Naive thymus-derived CD8-positive, alpha-beta T cell (primary cell): ENCODE results near the gene SPEG. TPM values are rescaled to one million over a fixed set of nuclear protein-coding genes. Genes with fewer than 3 reads are reported as not detected.

ENCODE experiments used
- ATAC-seq, 2 donors: fragments of 150-1000 bp; cut with Tn5 transposase in 1 of 2; sonication (Bioruptor Pico), chemical (Tn5 transposase) in 1 of 2; 1 replicate in 1 of 2; 2 replicates in 1 of 2; pipeline ENCODE4 v1.10.0; 2021; ENCODE audit warnings: mild to moderate bottlenecking in 2 of 2, moderate library complexity in 2 of 2
- POLR2A ChIA-PET: fragments of 350-600 bp; sonication (Branson Sonifier 250); formaldehyde crosslinking; loops from one replicate; lab custom pipeline; 2021; ENCODE audit warnings: antibody characterized with exemption; lab: Charles Lee
- DNase-seq, 10 donors: peaks; one replicate each; pipeline versions ENCODE4 v3.0.0 to v3.0.0-alpha.2; 2020 to 2022
- H3K27ac Mint-ChIP-seq, 10 donors: one replicate each; pipeline ENCODE4 v1.8.0; 2020 to 2022; ENCODE audit warnings: mild to moderate bottlenecking in 10 of 10, mixed read lengths in 10 of 10, moderate library complexity in 4 of 10, inconsistent platforms in 1 of 10
- H3K27me3 Mint-ChIP-seq, 5 donors: one replicate each; pipeline ENCODE4 v1.8.0; 2021 to 2022; ENCODE audit warnings: mixed read lengths in 5 of 5
- H3K36me3 Mint-ChIP-seq, 3 donors: one replicate each; pipeline ENCODE4 v1.8.0; 2020 to 2022; ENCODE audit warnings: mixed read lengths in 3 of 3, mild to moderate bottlenecking in 2 of 3, inconsistent platforms in 1 of 3
- H3K4me1 Mint-ChIP-seq, 4 donors: one replicate each; pipeline ENCODE4 v1.8.0; 2021 to 2022; ENCODE audit warnings: mixed read lengths in 4 of 4
- H3K4me3 Mint-ChIP-seq, 10 donors: one replicate each; pipeline ENCODE4 v1.8.0; 2020 to 2022; ENCODE audit warnings: mild to moderate bottlenecking in 10 of 10, mixed read lengths in 10 of 10, moderate library complexity in 6 of 10, inconsistent platforms in 1 of 10
- H3K9me3 Mint-ChIP-seq, 9 donors: one replicate each; pipeline ENCODE4 v1.8.0; 2020 to 2022; ENCODE audit warnings: mixed read lengths in 9 of 9, mild to moderate bottlenecking in 3 of 9, inconsistent platforms in 1 of 9, moderate library complexity in 1 of 9
- polyA plus RNA-seq, 3 donors: library from polyadenylated mRNA; unstranded; fragments of 300-500 nt; fragmentation: Illumina TruSeq; gene quantifications; one replicate each; pipeline ENCODE4 v1.2.3, GENCODE V29; 2021
- total RNA-seq, 8 experiments: library from RNA in 2 of 8; stranded (reverse) in 2 of 8; gene quantifications; one replicate each; pipeline ENCODE4 v1.2.3 and lab custom pipeline; 2021 to 2026

The SPEG gene
- total and polyA plus RNA-seq, 5 experiments from 2014 or later, result 1.6 to 22.5 (median 3.0) TPM

GRCh38 chr2:219491278-219491963 is 56.8 kb downstream of the SPEG start:
- DNase-seq (no peak), ATAC-seq (no peak)
- Mint-ChIP-seq H3K4me3 (no peak overlapping the region), H3K27ac (no peak overlapping the region), H3K9me3 (no peaks in the 10 kb centered on the region), H3K27me3 (peaks cover 9 to 64% (median 34%) of the 10 kb centered on the region in 5 donors), H3K4me1 (peaks cover under 1 to 3% (median 1%) of the 10 kb centered on the region in 4 donors), H3K36me3 (peaks cover 0 to 2% (median 0%) of the 10 kb centered on the region in 3 donors)
- POLR2A ChIA-PET, result no interaction called here

GRCh38 chr2:219492575-219492974 is 57.9 kb downstream of the SPEG start:
- peaks cover 0 to 2% (median 0%) of the 10 kb centered on the region in 3 donors for H3K36me3 Mint-ChIP-seq
- no peak overlapping the region for H3K4me3 Mint-ChIP-seq
- no peak overlapping the region for H3K27ac Mint-ChIP-seq
- H3K4me1 Mint-ChIP-seq, result peaks cover 2 to 15% (median 9%) of the 10 kb centered on the region in 4 donors
- no peak for ATAC-seq
- DNase-seq, result no peak
- H3K9me3 Mint-ChIP-seq, result no peaks in the 10 kb centered on the region
- POLR2A ChIA-PET, result no interaction called here
- peaks cover 10 to 64% (median 33%) of the 10 kb centered on the region in 5 donors for H3K27me3 Mint-ChIP-seq

- Mint-ChIP-seq H3K4me3 (no peak overlapping the region), H3K27ac (no peak overlapping the region), H3K27me3 (peaks cover 9 to 64% (median 34%) of the 10 kb centered on the region in 5 donors), H3K36me3 (peaks cover 0 to 2% (median 0%) of the 10 kb centered on the region in 3 donors), H3K4me1 (peaks cover 2 to 18% (median 10%) of the 10 kb centered on the region in 4 donors), H3K9me3 (no peaks in the 10 kb centered on the region)
- POLR2A ChIA-PET, result no interaction called here
- DNase-seq (no peak), ATAC-seq (no peak)
Measured at GRCh38 chr2:219493086-219493485, 58.4 kb downstream of the SPEG start.

DNA sequence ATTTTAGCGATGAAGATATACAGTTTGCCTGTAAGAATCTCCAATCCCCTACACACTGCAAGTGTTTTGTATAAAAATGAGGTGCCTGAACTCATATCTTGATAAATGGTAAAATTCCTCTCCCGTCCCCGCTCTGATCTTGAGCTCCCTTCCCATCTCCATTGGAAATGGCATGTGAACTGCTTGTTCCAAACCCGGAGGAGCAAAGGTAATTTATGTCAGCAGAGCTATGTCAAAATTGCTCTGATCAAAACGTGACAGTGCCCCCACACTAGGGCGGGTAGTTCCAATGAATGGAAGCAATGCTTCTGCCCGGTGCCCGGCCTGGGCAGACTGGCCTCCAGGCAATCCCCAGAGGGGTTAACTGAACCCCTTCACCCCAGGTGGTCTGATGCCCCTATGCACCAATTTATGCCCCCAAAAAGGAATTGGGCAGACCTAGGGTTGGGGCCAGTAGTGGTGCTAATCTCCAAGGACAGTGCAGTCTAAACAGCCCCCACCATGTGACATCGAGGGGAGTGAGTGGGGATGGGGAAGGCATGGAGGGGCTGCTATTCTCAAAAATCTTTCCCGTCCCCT is 60.4 kb downstream of the SPEG start:
- POLR2A ChIA-PET, result interaction anchor here (1.3 kb wide), 1 partner anchor 16 kb away, joined by 3 read pairs; no protein-coding TSS in a partner anchor
- DNase-seq (no peak), ATAC-seq (no peak)
- Mint-ChIP-seq H3K27ac (peak overlapping the region in 1 of 10 donors; percentile 34), H3K27me3 (peaks cover 15 to 70% (median 39%) of the 10 kb centered on the region in 5 donors), H3K4me1 (peaks cover 20 to 37% (median 28%) of the 10 kb centered on the region in 4 donors), H3K9me3 (no peaks in the 10 kb centered on the region), H3K36me3 (peaks cover 0 to 2% (median 0%) of the 10 kb centered on the region in 3 donors), H3K4me3 (no peak overlapping the region)

- Mint-ChIP-seq H3K27ac (no peak overlapping the region), H3K9me3 (no peaks in the 10 kb centered on the region), H3K4me3 (peak overlapping the region in 1 of 10 donors; percentile 24), H3K4me1 (peaks cover 23 to 41% (median 32%) of the 10 kb centered on the region in 4 donors), H3K36me3 (peaks cover 0 to 2% (median 0%) of the 10 kb centered on the region in 3 donors), H3K27me3 (peaks cover 15 to 70% (median 39%) of the 10 kb centered on the region in 5 donors)
- ATAC-seq (no peak), DNase-seq (peak in 9 of 10 donors; percentile 10 to 74 (median 40))
- POLR2A ChIA-PET, result interaction anchor here (1.3 kb wide), 1 partner anchor 16 kb away, joined by 3 read pairs; no protein-coding TSS in a partner anchor
Measured at GRCh38 chr2:219495531-219496122, 61.0 kb downstream of the SPEG start.

- Mint-ChIP-seq H3K4me3 (peak overlapping the region in 8 of 10 donors; percentile 28 to 97 (median 72)), H3K4me1 (peaks cover 24 to 42% (median 32%) of the 10 kb centered on the region in 4 donors), H3K27me3 (peaks cover 15 to 70% (median 39%) of the 10 kb centered on the region in 5 donors), H3K9me3 (no peaks in the 10 kb centered on the region), H3K36me3 (peaks cover 0 to 3% (median 2%) of the 10 kb centered on the region in 3 donors), H3K27ac (no peak overlapping the region)
- POLR2A ChIA-PET, result interaction anchor here (0.8 to 1.3 kb wide), 2 partner anchors 11 to 15 kb away, joined by 3 read pairs; no protein-coding TSS in a partner anchor
- ATAC-seq (no peak), DNase-seq (no peak)
Measured at GRCh38 chr2:219496247-219496824, 61.7 kb downstream of the SPEG start.

DNA sequence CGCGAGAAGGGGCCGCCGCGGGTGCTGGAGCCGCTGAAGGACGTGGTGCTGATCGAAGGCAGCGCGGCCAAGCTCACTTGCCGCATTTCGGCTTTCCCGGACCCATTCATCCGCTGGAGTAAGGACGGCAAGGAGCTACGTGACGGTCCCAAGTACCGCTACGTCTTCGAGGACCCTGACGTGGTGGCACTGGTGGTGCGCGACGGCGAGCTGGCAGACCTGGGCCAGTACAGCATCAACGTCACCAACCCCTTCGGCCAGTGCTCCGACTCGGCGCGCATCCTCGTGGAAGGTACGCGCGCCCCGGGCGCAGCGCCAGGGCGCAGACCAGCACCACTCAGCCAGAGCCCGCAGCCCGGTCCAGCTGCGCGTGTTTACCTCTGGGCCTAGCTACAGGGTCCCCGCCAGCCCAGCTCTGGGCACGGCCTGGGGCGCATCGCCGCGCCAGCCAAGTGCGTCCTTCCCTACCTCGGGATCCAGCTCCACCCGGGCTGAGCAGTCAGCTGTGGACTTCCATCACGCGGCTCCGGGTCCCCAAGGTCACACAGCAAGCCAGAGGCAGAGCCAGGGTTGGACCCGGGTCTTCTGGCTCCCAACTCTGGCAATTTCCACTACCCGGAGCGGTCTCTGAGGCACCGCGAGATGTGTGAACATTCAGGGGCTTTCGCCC is 62.3 kb downstream of the SPEG start:
- H3K27ac Mint-ChIP-seq, result peak overlapping the region in 1 of 10 donors; percentile 40
- H3K4me1 Mint-ChIP-seq, result peaks cover 28 to 47% (median 33%) of the 10 kb centered on the region in 4 donors
- H3K4me3 Mint-ChIP-seq, result peak overlapping the region; percentile 75 to 100 (median 95)
- no peaks in the 10 kb centered on the region for H3K9me3 Mint-ChIP-seq
- H3K36me3 Mint-ChIP-seq, result peaks cover 0 to 9% (median 8%) of the 10 kb centered on the region in 3 donors
- peak in 1 of 10 donors; percentile 15 for DNase-seq
- POLR2A ChIA-PET, result interaction anchor here (0.8 kb wide), 1 partner anchor 10 kb away, joined by 3 read pairs; no protein-coding TSS in a partner anchor
- ATAC-seq, result no peak
- peaks cover 15 to 68% (median 39%) of the 10 kb centered on the region in 5 donors for H3K27me3 Mint-ChIP-seq

DNA sequence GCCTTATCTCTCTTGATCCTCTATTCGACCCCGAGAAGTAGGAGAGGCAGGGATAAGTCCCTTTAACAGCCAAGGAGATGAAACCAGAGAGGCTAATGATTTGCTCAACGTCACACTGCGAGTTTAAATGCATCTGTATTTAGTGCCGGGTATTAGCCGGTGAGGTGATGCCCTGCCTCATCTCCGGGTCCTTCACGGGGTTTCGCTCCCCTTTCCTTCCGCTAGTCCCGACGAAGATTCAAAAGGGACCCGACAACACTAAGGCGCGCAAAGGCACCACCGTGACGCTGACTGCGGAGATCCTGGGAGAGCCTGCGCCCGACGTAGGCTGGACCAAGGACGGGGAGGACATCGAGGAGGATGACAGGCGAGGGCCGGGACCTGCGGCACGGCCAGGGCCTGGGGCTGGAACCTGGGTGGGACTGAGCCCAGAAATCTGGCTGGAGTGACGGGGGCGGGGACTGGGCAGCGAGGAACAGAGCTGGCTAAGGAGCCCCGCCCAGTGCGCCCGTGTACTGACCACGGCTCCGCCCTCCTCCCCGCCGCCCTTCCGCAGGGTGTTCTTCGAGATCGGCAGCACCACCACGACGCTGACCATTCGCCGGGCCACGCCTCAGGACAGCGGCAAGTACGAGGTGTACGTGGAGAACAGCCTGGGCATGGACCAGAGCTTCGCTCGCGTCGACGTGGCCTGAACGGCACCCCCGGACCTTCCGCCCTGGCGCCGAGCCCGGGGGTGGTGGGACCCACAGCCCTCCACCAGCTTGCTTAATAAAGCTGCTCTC is 63.0 kb downstream of the SPEG start:
- ATAC-seq (no peak), DNase-seq (peak in 1 of 10 donors; percentile 23)
- Mint-ChIP-seq H3K9me3 (no peaks in the 10 kb centered on the region), H3K4me3 (peak overlapping the region; percentile 89 to 100 (median 95)), H3K4me1 (peaks cover 30 to 47% (median 33%) of the 10 kb centered on the region in 4 donors), H3K27ac (peak overlapping the region in 2 of 10 donors; percentile 40 to 89), H3K36me3 (peaks cover 0 to 13% (median 8%) of the 10 kb centered on the region in 3 donors), H3K27me3 (peaks cover 15 to 61% (median 38%) of the 10 kb centered on the region in 5 donors)
- POLR2A ChIA-PET, result interaction anchor here (0.9 to 1.2 kb wide), 2 partner anchors 55 to 109 kb away, joined by 4 to 5 read pairs; partner anchors contain the start of gene DNPEP

DNA sequence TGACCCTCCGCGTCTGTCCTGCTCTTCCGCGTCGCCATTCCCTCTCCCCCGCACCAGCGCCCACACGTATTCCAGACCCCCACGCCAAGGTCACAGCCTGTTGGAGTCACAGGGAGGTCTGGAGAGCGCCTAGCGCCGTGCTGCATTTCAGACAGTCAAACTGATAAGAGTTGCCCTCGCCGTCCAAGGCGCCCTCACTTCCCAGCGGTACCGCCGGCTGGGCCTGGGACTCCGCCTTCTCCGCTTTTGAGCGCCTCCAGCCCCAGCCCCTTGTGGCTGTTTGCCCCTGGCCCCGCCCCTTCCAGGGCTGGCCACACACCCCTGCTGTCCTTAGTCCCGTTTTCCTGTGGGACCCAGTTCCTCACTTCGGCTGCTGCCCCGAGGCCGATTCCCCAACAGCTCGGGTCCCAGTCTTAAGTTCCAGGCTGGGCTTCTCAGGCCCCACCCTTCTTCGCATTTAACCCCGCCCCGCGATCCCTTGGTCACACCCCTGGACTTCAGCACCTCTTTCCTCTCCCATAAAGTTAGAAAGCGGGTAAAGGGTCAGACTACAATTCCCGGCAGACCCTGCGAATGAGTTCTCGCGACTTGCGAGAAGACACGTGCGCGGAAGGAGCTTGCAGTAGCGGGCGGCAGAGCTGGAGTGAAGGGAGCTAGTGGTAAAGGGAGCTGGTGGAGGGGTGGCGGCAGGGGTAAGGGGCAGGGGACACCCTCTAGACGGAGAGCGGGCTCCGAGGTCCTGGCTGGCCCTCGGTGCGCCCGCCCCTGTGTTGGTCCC is 63.8 kb downstream of the SPEG start, which contains the start of gene GMPPA:
Gene GMPPA, plus strand, starts transcription at position 612 of the 778 bp plus-strand sequence. CDS start 1,085 bp downstream, outside the sequence.
- H3K4me3 Mint-ChIP-seq, result peak within 1 kb of the TSS; percentile 89 to 100 (median 95)
- POLR2A ChIA-PET, result interaction anchor here (0.9 to 1.3 kb wide), 6 partner anchors 54 to 111 kb away, joined by 3 to 6 read pairs (median 4); partner anchors contain the start of gene DNPEP
- peaks cover 12 to 53% (median 32%) of the 10 kb centered on the region in 5 donors for H3K27me3 Mint-ChIP-seq
- H3K4me1 Mint-ChIP-seq, result peaks cover 30 to 47% (median 33%) of the 10 kb centered on the region in 4 donors
- H3K27ac Mint-ChIP-seq, result peak within 1 kb of the TSS; percentile 85 to 96 (median 92)
- peak; percentile 75 to 96 (median 90) for DNase-seq
- H3K9me3 Mint-ChIP-seq, result no peaks in the 10 kb centered on the region
- H3K36me3 Mint-ChIP-seq, result peaks cover 0 to 17% (median 9%) of the 10 kb centered on the region in 3 donors
- peak; percentile 92 to 95 for ATAC-seq

GRCh38 chr2:219499058-219499307 is 64.3 kb downstream of the SPEG start:
- Mint-ChIP-seq H3K27ac (peak overlapping the region; percentile 85 to 96 (median 92)), H3K27me3 (peaks cover 12 to 48% (median 28%) of the 10 kb centered on the region in 5 donors), H3K4me1 (peaks cover 30 to 47% (median 33%) of the 10 kb centered on the region in 4 donors), H3K4me3 (peak overlapping the region; percentile 89 to 100 (median 95)), H3K9me3 (no peaks in the 10 kb centered on the region), H3K36me3 (peaks cover 0 to 23% (median 14%) of the 10 kb centered on the region in 3 donors)
- POLR2A ChIA-PET, result interaction anchor here (0.9 to 1.3 kb wide), 5 partner anchors 53 to 111 kb away, joined by 3 to 6 read pairs (median 4); partner anchors contain the start of gene DNPEP
- ATAC-seq (no peak), DNase-seq (no peak)
